Erythroblast (primary cell): ENCODE data around the gene PRPSAP1.

Source experiments
- DNase-seq, 2 experiments: peaks; one replicate each; lab custom pipeline; 2025; lab: John Stamatoyannopoulos, UW
- GATA1 ChIP-seq: IDR thresholded peaks from 2 replicates; pipeline ENCODE4 v1.6.1; 2011; ENCODE audit warnings: low read depth, mild to moderate bottlenecking, control low read depth, low read length, moderate library complexity
- POLR2A ChIP-seq: IDR thresholded peaks from 2 replicates; pipeline ENCODE4 v1.6.1; 2011; ENCODE audit warnings: mild to moderate bottlenecking, low read length

The PRPSAP1 gene

DNA sequence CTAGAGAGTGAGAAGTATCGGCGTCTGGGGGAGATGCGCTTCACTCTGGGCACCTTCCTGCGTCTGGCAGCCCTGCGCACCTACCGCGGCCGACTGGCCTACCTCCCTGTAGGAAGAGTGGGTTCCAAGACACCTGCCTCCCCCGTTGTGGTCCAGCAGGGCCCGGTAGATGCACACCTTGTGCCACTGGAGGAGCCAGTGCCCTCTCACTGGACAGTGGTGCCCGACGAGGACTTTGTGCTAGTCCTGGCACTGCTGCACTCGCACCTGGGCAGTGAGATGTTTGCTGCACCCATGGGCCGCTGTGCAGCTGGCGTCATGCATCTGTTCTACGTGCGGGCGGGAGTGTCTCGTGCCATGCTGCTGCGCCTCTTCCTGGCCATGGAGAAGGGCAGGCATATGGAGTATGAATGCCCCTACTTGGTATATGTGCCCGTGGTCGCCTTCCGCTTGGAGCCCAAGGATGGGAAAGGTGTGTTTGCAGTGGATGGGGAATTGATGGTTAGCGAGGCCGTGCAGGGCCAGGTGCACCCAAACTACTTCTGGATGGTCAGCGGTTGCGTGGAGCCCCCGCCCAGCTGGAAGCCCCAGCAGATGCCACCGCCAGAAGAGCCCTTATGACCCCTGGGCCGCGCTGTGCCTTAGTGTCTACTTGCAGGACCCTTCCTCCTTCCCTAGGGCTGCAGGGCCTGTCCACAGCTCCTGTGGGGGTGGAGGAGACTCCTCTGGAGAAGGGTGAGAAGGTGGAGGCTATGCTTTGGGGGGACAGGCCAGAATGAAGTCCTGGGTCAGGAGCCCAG is 33.5 kb upstream of the PRPSAP1 start:
- TF ChIP-seq POLR2A, result no peak
- TF ChIP-seq GATA1, result no peak
- no peak for DNase-seq

DNA sequence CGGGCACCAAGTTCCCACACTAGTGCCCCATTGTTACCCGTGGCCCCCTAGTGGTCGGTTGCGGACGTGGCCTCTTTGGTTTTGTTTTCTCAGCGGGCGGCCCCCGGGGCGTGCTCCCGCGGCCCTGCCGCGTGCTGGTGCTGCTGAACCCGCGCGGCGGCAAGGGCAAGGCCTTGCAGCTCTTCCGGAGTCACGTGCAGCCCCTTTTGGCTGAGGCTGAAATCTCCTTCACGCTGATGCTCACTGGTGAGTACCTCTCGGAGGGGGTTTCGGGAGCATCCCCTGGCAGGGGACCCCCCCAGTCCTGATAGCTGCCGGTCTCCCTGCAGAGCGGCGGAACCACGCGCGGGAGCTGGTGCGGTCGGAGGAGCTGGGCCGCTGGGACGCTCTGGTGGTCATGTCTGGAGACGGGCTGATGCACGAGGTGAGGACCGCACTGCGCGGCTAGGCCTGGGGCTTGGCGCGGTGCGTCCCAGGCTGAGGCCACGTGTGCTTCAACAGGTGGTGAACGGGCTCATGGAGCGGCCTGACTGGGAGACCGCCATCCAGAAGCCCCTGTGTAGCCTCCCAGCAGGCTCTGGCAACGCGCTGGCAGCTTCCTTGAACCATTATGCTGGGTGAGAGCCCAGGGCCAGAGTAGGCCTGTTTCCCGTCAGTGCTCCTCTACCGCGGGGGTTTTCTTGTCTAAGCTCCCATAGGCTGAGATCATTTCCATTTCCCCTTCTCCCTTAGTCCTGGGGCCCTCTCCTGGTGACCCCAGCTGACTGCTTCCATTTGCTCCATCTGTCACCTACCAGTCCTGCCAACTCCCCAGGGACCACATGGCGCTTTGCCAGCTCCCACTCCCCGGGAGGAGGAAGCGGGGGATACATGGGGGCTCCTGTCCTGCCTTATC is 32.4 kb upstream of the PRPSAP1 start:
- DNase-seq, result peak; percentile 92 to 95
- TF ChIP-seq POLR2A (no peak), GATA1 (no peak)

DNA sequence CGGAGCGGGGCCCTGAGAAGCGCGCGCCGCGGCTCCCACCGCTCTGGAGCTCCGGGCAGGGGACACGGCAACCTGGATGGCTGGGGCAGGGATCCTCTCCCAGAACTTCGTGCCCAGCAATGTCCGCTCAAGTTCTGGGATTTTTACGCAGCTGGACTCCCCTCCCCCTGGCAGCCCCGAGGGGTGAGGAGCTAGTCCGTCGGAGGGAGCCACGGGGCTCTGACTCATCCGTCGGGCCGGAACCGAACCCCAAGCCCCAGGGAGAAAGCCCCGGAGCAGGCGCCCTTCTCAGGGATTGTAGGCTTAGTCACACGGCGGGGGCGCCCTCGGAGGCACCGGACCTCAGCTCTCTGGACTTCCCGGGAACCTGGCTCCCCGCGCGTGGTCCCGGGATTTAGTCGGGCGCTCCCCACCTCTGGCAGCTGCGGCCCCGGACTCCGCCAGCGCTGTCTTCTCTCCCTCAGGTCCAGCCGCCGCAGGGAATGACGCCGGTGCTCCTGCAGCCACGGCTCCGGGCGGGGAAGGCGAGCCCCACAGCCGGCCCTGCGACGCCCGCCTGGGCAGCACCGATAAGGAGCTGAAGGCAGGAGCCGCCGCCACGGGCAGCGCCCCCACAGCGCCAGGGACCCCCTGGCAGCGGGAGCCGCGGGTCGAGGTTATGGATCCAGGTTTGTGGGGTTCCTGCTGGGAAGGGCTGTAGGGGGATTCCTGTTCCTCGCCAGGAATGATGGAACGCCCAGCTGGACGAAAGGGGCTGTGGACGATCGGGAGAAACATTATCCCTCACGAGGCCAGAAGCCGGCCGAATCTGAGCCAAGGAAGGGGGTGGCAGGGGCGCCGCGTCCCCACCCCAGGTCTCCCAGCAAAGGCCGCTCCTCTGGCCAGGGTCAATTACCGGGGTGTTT is 31.5 kb upstream of the PRPSAP1 start:
- TF ChIP-seq POLR2A (no peak), GATA1 (peak; percentile 43)
- DNase-seq, result peak; percentile 89 to 90

DNA sequence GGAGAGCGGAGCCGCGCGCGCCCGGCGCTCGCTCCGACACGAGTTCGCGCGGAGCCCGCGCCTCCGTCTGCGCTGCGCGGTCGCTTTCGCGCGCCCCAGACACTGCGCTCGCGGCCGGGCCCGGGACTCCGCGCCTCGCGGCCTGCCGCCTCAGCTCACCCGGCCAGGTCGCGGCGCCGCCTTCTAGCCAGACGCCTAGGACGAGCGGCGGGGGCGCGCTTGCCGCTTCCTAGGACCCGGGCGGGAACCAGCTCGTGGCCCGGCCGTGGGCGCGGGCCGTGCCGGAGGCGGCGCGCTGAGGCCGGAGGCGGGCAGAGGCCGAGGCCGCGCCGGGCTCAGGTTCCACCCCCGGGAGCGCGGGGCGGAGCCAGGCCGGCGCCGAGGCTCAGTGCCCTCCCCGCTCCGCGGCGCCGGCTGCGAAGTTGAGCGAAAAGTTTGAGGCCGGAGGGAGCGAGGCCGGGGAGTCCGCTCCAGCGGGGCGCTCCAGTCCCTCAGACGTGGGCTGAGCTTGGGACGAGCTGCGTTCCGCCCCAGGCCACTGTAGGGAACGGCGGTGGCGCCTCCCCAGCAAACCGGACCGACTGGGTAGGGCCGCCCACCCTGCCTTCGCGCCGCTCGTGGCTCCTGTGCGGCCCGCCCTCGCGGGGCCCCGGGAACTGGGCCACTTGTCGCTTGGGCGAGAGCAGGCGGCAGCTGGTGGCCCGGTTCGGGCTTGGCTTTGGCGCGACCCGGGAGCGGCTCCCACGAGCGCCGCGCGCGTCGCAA is 30.7 kb upstream of the PRPSAP1 start, which contains the start of gene SPHK1:
Gene SPHK1, plus strand, starts transcription at position 388 of the 765 bp plus-strand sequence. CDS start 1,036 bp downstream, outside the sequence.
- no peak for TF ChIP-seq GATA1
- peak; percentile 71 for TF ChIP-seq POLR2A
- peak; percentile 85 to 91 for DNase-seq

DNA sequence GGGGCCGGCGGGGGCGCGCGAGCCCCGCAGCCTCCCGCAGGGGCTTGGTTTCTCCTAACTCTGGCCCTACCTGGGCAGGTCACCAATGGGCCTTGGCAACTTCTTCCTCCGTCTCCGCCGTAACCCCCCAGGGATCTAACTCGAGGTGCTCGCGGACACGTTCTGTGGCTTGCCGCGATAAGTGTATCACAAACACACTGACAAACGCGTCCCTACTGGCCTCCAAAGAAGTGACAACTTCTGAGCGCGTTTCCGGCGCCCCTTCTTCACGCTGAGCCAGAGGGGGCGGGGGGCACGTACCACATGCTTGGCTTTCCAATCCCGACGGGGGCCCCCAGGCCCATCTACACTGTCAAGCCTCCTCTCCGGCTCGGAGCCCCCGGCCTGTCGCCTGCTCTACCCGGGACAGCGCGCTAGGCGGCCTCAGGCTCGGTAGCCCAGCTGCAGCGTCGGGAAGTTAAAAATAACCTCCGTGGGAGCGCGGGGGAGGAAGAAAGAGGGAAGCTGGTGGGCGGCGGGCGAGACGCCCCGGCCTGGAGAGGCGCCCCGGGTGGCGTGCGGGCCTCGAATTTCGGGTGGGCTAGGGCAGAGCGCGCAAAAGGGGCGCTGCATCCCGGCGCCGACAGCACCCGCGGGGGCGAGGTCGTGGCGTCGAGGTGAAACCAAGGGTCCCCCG is 30.0 kb upstream of the PRPSAP1 start:
- TF ChIP-seq GATA1 (no peak), POLR2A (no peak)
- peak; percentile 82 to 84 for DNase-seq

DNA sequence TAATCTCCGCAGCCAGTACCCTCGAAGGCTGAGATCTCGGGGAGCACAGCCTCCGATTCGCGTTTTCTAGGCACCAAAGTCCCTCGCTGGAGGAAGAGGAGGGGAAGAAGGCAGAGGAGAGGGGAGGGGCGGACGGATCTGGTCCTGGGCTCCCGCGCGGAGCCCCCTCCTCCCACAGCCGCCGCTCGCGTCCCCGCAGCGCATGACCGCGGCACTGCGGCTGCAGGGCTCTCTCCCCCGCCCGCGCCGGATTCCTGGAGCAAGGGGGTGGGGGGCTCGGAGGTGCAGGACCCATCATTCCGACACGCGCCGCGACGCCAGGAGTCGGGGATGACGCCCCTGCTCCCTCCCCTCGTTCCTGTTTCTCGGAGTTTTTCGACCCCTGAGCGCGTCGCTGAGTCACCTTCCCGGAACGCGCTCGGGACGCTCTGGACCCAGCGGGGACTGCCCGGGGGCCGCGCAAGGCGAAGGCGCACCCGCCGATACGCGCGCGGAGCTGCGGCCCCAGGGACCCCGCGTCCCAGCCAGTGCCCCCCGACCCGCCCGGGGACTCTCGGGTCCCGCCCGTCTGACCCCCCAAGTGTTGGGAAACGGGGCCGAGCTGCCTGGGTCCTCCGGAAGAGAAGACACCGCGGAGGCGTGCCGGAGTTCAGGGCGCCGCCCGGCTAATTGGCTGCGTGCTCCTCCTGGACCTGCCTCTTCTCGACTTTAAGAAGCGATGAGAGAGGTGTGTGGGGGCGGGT is 29.3 kb upstream of the PRPSAP1 start:
- TF ChIP-seq POLR2A (no peak), GATA1 (no peak)
- DNase-seq, result peak; percentile 82

DNA sequence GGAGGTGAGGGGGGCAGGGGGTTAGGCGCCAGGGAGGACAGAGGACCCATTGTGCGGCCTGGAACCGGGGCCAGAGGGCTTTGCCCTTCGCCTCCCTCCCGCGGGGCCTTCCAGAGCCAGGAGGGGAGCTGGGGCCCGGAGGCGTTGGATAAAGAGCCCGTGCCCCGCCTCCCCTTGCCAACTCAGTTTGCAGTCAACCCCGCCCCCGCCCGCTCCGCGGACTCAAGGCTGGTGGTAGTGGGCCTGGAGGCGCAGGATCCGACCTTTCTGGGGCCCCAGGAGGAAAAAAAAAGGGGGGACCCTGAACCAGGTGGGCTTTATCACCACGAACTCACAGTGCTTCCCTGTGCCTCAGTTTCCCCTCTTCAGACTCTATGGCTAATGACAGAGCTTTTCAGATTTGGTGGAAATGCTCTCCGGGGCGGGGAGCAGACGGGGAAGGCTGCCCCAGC is 28.7 kb upstream of the PRPSAP1 start:
- DNase-seq, result peak; percentile 22 to 46
- no peak for TF ChIP-seq POLR2A
- no peak for TF ChIP-seq GATA1

DNA sequence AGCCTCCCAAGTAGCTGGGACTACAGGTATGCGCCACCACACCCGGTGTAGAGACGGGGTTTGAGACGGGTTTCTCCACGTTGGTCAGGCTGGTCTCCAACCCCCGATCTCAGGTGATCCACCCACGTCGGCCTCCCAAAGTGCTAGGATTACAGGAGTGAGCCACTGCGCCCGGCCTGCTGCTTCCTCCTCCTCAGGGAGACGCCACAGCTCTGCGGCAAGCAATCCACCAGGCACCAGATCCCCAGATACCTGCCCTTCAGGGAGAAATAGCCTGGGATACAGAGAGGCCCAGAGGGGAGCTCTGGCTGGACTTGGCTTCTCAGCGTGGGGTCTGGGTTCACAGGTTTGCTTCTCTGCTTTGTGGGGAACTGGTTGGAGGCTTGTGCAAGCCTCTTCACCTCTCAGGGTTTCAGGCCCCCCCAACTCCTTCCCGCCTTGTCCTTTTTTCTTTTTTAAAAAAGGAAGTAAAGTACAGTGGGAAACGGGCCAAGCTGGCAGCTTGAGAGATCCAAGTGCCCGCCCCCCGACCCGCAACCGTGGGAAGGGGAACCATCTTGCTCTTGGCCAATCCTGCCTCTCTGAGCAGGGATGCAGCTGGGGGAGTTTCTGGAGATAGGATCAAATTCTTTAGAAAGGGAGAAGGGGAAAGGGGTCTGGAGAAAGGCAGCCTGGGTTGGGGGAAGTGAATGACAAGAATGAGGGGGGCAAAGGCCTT is 28.1 kb upstream of the PRPSAP1 start:
- DNase-seq, result no peak
- TF ChIP-seq POLR2A (no peak), GATA1 (no peak)

DNA sequence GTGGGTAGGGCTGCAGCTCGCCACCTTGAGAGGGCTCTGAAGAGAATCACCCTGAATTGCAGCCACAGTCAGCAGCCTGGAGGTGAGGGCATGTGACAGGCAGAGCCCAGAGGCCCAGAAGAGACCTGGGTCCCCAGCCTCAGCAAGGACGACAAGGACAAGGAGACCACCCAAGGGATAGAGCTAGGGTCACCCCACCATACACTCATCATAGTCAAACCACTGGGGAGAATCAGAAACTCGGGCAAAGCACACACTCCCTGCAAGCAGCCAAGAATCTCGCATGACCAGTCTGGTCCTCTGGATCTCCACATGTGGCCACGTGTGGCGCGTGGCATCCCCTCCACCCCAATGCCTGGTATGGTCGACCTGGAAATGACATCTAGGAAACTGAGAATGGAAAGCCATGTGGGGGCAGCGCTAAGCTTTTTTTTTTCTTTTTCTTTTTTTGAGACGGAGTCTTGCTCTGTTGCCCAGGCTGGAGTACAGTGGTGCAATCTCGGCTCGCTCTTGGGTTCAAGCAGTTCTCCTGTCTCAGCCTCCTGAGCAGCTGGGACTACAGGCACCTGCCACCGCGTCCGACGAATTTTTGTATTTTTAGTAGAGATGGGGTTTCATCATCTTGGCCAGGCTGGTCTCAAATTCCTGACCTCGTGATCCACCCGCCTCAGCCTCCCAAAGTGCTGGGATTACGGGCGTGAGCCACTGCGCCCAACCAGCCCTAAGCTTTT is 26.1 kb upstream of the PRPSAP1 start:
- no peak for DNase-seq

DNA sequence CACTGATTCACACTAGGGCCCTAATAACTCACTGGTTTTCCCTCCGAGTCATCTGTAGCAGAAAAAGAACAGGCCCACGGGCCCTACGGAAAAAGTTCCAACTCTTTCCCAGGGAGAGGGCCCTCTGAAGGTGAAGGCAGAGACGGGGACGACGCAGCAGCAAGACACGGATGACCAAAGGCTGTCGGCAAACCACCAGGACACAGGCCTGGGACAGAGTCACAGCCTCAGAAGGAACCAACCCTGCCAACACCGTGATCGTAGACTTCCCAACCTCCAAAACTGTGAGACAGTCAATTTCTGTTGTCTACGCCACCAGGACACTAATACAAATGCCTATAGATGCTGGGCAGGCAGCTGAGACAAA is 25.5 kb upstream of the PRPSAP1 start:
- DNase-seq, result no peak
- TF ChIP-seq GATA1 (no peak), POLR2A (no peak)

More for the DNA sequence above, 26.1 kb upstream of the PRPSAP1 start:
- no peak for TF ChIP-seq POLR2A
- no peak for TF ChIP-seq GATA1
